OCI-LY1 (cell line): ENCODE data around the gene DCST1.

Experiments used
- H2AFZ ChIP-seq: fragments of 200-600 bp; sonication (generic), shearing (Covaris generic); 2 replicates; pipeline ENCODE4 v1.6.0; 2014; ENCODE audit warnings: antibody characterized with exemption, mild to moderate bottlenecking, low read length
- H3F3A ChIP-seq: fragments of 200-600 bp; sonication (generic), shearing (Covaris generic); 2 replicates; pipeline ENCODE4 v1.6.0; 2014; ENCODE audit warnings: mild to moderate bottlenecking, antibody characterized with exemption, low read length, moderate library complexity; ENCODE audit not compliant: insufficient read depth
- H3K27ac ChIP-seq: fragments of 200-600 bp; sonication (generic); 2 replicates; pipeline ENCODE4 v1.5.1; 2014; ENCODE audit warnings: low read length, mixed run types, mild to moderate bottlenecking, low read depth; ENCODE audit not compliant: poor library complexity, severe bottlenecking
- H3K27me3 ChIP-seq: fragments of 200-600 bp; sonication (generic); 2 replicates; pipeline ENCODE4 v1.6.0; 2014; ENCODE audit warnings: antibody characterized with exemption, mild to moderate bottlenecking, low read length, moderate library complexity; ENCODE audit not compliant: insufficient read depth
- H3K36me3 ChIP-seq: fragments of 200-600 bp; sonication (generic); 2 replicates; pipeline ENCODE4 v1.6.1; 2014; ENCODE audit warnings: mild to moderate bottlenecking, antibody characterized with exemption, low read length, moderate library complexity, mixed read lengths; ENCODE audit not compliant: insufficient read depth
- H3K4me1 ChIP-seq: fragments of 200-600 bp; sonication (generic); 2 replicates; pipeline ENCODE4 v1.5.1; 2014; ENCODE audit warnings: mild to moderate bottlenecking, low read length, moderate library complexity; ENCODE audit not compliant: insufficient read depth, severe bottlenecking
- H3K4me2 ChIP-seq: fragments of 200-600 bp; sonication (generic), shearing (Covaris generic); 2 replicates; pipeline ENCODE4 v1.6.1; 2014; ENCODE audit warnings: low read length
- H3K4me3 ChIP-seq: fragments of 200-600 bp; sonication (generic); 2 replicates; pipeline ENCODE4 v1.5.1; 2014; ENCODE audit warnings: low read length, low read depth, mild to moderate bottlenecking, mixed read lengths; ENCODE audit not compliant: poor library complexity, severe bottlenecking
- H3K79me2 ChIP-seq: fragments of 200-600 bp; shearing (Covaris generic); 2 replicates; pipeline ENCODE4 v1.6.1; 2016; ENCODE audit warnings: mixed run types, low read length, mixed read lengths; ENCODE audit not compliant: insufficient read depth
- H3K9ac ChIP-seq: fragments of 200-600 bp; sonication (generic), shearing (Covaris generic); 2 replicates; pipeline ENCODE4 v1.6.1; 2014; ENCODE audit warnings: mild to moderate bottlenecking, low read length, mixed read lengths
- H3K9me2 ChIP-seq: fragments of 200-600 bp; sonication (generic), shearing (Covaris generic); 2 replicates; pipeline ENCODE4 v1.6.1; 2014; ENCODE audit warnings: low read depth, mild to moderate bottlenecking, low read length, mixed read lengths
- H3K9me3 ChIP-seq: fragments of 200-600 bp; shearing (Covaris generic); 2 replicates; pipeline ENCODE4 v1.6.1; 2014; ENCODE audit warnings: low read length, mixed read lengths
- H4K20me1 ChIP-seq: fragments of 200-600 bp; sonication (generic), shearing (Covaris generic); 2 replicates; pipeline ENCODE4 v1.6.0; 2016; ENCODE audit warnings: mild to moderate bottlenecking, low read length; ENCODE audit not compliant: insufficient read depth
- EZH2 ChIP-seq: fragments of 200-600 bp; sonication (generic), shearing (Covaris generic); IDR thresholded peaks from 2 replicates; pipeline ENCODE4 v1.8.0; 2017; ENCODE audit warnings: borderline replicate concordance, mixed run types, mild to moderate bottlenecking, antibody characterized with exemption, low read length, moderate library complexity, mixed read lengths
- TF ChIP-seq, protein P1 (sequence below): fragments of 200-600 bp; sonication (generic), shearing (Covaris generic); IDR thresholded peaks from 2 replicates; pipeline ENCODE4 v1.5.1; 2017; ENCODE audit warnings: mild to moderate bottlenecking, antibody characterized with exemption, low read length, moderate library complexity, mixed read lengths

Gene DCST1

DNA sequence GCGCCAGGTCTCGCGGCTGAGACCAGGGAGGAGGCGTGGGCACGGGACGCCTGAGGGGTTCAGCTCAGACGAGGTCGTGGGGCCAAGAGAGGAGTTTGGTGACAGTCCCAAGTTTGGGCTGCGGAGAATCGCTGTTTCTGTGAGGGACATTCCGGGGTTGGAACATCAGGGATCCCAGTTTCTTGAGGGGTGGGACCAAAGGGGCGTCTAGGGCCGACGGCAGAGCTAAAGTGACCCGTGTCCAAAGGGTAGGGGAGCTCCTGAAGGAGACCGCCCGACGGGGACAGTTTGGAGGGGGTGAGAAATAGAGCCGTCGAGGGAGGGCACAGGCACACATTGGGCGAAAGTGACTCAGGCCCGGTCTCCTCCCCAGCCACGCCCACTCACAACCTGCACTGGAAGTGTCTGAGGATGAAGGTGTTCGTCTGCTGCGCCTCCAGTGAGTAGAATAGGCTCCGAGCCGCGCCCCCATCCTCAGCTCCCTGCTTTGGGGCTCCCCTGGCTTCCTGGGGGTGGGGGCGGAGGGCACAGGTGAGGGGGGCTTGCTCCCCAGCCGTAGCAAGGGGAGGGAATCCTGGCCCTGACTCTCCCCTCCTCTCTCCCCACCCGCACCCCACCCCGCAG is 52.0 kb downstream of the DCST1 start:
- Histone ChIP-seq H3K27ac (peak overlapping the region; percentile 90), H3K4me1 (peaks cover 44% of the 10 kb centered on the region)

DNA sequence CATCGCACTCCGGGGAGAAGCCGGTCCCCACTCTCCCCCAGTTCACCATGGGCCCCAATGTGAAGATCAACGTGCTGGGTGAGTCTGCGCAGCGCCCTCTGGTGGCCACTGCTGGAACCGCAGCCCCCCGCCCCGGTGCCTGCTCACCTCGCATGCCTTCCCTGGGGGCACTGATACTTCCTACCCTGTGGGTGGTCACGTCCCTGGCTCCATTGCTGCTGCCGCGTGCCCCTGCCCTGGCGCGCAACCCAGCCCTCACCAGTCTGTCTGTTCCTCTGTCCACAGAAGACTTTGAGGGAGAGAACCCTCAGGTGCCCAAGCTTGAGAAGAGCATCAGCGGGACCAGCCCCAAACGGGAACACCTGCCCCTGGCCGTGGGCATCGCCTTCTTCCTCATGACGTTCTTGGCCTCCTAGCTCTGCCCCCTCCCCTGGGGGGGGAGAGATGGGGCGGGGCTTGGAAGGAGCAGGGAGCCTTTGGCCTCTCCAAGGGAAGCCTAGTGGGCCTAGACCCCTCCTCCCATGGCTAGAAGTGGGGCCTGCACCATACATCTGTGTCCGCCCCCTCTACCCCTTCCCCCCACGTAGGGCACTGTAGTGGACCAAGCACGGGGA is 52.6 kb downstream of the DCST1 start:
- Histone ChIP-seq H3K9me3 (no peaks in the 10 kb centered on the region), H3K4me2 (peak overlapping the region; percentile 93), H3F3A (no peaks in the 10 kb centered on the region), H3K27me3 (no peaks in the 10 kb centered on the region), H3K36me3 (no peaks in the 10 kb centered on the region), H2AFZ (no peak overlapping the region), H3K9me2 (no peaks in the 10 kb centered on the region), H3K79me2 (no peaks in the 10 kb centered on the region), H3K27ac (peak overlapping the region; percentile 90), H3K4me3 (peak overlapping the region; percentile 65), H3K9ac (peak overlapping the region; percentile 58; the same call in 1 of the 2 replicates), H4K20me1 (no peaks in the 10 kb centered on the region), H3K4me1 (peaks cover 41% of the 10 kb centered on the region)
- TF ChIP-seq, protein P1, sequence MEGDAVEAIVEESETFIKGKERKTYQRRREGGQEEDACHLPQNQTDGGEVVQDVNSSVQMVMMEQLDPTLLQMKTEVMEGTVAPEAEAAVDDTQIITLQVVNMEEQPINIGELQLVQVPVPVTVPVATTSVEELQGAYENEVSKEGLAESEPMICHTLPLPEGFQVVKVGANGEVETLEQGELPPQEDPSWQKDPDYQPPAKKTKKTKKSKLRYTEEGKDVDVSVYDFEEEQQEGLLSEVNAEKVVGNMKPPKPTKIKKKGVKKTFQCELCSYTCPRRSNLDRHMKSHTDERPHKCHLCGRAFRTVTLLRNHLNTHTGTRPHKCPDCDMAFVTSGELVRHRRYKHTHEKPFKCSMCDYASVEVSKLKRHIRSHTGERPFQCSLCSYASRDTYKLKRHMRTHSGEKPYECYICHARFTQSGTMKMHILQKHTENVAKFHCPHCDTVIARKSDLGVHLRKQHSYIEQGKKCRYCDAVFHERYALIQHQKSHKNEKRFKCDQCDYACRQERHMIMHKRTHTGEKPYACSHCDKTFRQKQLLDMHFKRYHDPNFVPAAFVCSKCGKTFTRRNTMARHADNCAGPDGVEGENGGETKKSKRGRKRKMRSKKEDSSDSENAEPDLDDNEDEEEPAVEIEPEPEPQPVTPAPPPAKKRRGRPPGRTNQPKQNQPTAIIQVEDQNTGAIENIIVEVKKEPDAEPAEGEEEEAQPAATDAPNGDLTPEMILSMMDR = peak; percentile 95
- TF ChIP-seq EZH2 = no peak

More for the DNA sequence above, 52.0 kb downstream of the DCST1 start:
- no peaks in the 10 kb centered on the region for H3K9me3 ChIP-seq
- H3K36me3 ChIP-seq = no peaks in the 10 kb centered on the region
- no peaks in the 10 kb centered on the region for H3F3A ChIP-seq
- no peaks in the 10 kb centered on the region for H3K9me2 ChIP-seq
- peak overlapping the region; percentile 65 for H3K4me3 ChIP-seq
- peak overlapping the region; percentile 93 for H3K4me2 ChIP-seq
- peaks cover under 1% of the 10 kb centered on the region; the same call in 1 of the 2 replicates for H3K27me3 ChIP-seq
- peak overlapping the region; percentile 58 for H3K9ac ChIP-seq
- 0 out of 2 replicates have a peak overlapping the region, but pooled peaks have one; percentile 40 for H2AFZ ChIP-seq
- H4K20me1 ChIP-seq = no peaks in the 10 kb centered on the region
- TF ChIP-seq EZH2 = no peak
- TF ChIP-seq, protein P1 = no peak
- H3K79me2 ChIP-seq = no peaks in the 10 kb centered on the region

DNA sequence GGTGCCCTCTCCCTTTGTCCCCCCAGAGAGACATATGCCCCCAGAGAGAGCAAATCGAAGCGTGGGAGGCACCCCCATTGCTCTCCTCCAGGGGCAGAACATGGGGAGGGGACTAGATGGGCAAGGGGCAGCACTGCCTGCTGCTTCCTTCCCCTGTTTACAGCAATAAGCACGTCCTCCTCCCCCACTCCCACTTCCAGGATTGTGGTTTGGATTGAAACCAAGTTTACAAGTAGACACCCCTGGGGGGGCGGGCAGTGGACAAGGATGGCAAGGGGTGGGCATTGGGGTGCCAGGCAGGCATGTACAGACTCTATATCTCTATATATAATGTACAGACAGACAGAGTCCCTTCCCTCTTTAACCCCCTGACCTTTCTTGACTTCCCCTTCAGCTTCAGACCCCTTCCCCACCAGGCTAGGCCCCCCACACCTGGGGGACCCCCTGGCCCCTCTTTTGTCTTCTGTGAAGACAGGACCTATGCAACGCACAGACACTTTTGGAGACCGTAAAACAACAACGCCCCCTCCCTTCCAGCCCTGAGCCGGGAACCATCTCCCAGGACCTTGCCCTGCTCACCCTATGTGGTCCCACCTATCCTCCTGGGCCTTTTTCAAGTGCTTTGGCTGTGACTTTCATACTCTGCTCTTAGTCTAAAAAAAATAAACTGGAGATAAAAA is 53.4 kb downstream of the DCST1 start:
- H3K9ac ChIP-seq = no peak overlapping the region
- no peaks in the 10 kb centered on the region for H4K20me1 ChIP-seq
- H3K27me3 ChIP-seq = no peaks in the 10 kb centered on the region
- no peaks in the 10 kb centered on the region for H3K9me2 ChIP-seq
- H3K4me3 ChIP-seq = no peak overlapping the region
- no peak for TF ChIP-seq EZH2
- TF ChIP-seq, protein P1 = peak; percentile 42
- H3K4me2 ChIP-seq = no peak overlapping the region
- peaks cover 35% of the 10 kb centered on the region for H3K4me1 ChIP-seq
- H3K79me2 ChIP-seq = no peaks in the 10 kb centered on the region
- H3K36me3 ChIP-seq = no peaks in the 10 kb centered on the region
- H2AFZ ChIP-seq = no peak overlapping the region
- H3F3A ChIP-seq = no peaks in the 10 kb centered on the region
- H3K9me3 ChIP-seq = no peaks in the 10 kb centered on the region
- no peak overlapping the region for H3K27ac ChIP-seq
